ENCODE data around the gene TCP11.
A peak's percentile ranks its signal among the peaks of the same experiment; 100 is the strongest.

TCP11 gene

DNA sequence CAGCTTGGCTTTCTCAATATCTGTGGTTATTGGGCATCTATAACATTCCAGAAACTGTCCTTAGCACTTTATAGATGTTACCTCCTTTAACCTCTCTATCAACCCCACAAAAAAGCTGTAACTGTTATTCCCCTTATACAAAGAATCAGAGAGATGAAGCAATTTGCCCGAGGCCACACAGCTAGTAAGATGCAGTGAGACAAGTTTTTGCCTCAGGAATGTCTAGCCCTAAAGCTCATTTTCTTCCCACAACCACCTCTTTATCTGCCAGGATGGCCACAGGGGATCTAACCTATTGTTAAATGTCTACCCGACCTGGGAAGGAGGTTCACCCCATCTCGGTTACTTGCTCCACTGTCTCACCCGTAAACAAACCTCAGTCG, 31.9 kb upstream of the TCP11 start:
- no peak for DNase-seq (ENCODE audit: low spot score)

DNA sequence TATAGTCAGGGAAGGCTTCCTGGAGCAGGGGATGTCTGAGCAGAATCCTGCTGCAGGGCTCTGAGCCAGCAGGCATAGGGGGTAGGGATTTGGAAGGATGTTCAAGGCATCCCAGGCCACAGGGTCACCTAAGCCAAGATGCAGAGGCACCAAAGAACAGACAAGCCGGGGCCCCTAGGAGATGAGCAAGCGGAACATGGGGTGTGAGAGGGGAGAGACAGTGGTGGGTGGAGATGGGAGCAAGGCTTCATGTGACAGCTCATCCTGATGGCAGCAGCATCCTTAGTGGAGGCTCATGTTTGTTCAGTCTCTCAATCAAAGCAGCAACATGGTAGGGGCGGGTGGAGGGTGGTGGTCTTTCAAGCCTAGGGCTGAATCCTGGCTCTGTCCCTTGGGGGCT, 29.8 kb upstream of the TCP11 start:
- DNase-seq (ENCODE audit: low spot score): no peak

DNA sequence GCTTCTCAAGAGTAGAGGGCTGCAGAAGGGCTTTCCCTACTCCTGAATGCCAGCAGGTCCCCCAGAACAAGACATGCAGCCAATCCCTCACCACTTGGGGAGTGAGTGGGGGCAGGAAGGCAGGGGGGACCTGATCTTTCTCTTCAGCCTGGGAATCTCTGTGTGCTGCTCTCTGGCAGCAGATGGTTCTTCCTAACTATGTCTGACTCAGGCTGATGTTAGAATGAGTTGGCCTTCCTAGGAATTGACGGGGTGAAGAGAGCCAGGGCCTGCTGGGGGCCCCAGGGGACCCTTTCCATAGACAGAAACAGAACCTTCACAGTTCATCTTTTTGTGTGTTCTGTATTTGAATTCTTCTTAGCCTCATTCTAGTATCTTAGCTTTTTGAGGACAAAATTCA, 29.0 kb upstream of the TCP11 start:
- peak; percentile 72 for DNase-seq (ENCODE audit: low spot score)

DNA sequence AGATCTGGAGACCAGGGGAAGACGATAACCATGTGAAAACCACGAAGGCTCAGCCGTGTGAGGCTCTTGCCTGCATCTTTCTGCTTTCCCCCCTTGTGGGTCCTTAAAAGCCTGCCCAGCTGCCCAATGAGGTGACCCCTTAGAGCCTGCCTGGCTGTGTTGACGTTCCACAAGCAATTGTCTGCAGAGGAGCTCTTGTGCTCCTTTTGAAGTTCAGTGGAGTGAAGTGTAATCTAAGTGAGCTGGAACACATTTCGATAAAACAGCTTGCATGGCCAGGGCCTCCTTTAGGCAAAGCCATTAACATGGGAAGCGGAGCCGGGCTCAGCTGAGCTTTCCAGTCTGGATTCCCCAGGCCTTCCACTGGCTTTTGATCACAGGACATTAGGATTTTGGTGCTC, 27.3 kb upstream of the TCP11 start:
- no peak for DNase-seq (ENCODE audit: low spot score)

DNA sequence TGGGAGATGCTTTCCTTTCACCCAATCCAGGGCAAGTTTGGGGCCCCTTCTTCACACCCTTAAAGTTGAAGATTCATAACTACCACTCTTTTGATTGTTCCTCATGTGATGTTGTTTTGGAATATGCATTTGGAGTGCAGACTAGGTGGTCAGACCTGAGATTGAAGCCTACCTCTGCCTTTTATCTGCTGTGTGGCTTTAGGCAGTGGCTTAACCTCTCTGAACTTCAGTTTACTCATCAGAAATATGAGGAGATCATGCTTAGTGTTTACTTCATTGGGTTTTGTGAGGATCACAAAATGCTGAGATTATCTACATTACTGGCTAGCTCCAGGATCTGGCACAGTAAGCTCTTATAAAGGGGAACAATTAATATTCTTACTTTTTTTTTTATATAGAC, 26.4 kb upstream of the TCP11 start:
- no peak for DNase-seq (ENCODE audit: low spot score)

DNA sequence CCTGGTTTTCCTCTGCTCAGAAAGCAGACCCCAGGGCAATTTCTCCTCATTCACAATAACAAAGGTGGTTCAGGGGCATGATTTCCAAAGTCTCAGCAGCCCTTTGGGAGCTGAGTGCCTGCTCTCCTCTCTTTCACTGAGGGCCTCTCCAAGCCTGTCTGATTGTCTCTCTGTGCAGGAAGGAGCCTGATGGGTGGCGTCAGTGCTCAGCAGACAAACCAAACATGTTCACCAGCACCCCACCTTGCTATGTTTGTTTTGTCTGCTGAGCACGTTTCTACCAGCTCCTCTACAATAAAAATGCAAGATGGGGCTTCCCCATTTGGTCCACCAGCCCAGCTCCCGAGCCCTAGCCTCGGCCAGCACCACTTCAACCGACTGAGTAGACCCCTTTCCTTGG, 25.4 kb upstream of the TCP11 start:
- DNase-seq (ENCODE audit: low spot score): no peak

DNA sequence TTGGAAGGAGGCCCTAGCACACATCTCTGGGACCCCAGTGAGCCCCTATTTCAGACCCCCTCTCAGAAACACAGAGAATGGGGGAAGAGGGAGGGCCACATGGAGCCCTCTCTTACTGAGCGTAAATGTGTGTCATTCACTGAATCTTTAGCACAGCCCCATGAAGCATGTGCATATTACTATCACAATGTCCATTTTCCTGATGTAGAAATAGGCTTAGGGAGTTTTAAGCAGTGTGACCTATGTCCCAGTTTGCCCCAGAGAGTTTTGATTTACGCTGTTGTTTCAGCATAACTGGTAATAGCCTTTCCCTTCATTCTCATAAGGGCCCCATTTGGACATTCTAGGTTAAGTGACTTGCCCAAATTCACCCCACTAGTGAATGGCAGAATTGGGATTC, 25.0 kb upstream of the TCP11 start:
- DNase-seq (ENCODE audit: low spot score): no peak

DNA sequence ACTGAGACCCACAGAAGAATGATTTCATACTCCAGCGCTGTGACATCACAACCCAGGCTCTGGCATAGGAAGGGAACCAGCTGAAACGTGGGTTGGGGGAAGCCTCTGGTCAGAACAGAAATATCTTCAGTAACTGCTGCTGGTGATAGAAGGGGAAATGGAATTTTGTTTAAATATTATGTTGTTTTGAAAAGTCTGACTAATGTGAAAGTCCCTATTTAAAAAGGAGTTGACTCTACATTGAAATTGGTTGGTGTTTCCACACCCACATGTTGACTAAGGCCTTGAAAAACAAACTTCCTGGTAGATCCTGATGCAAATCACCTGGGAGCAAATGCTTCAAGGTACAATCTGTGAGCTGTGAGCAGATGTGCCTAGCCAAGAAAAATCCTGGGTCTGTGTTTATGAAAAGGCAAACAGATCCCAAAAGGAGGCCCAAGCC, 24.5 kb upstream of the TCP11 start:
- no peak for DNase-seq (ENCODE audit: low spot score)

DNA sequence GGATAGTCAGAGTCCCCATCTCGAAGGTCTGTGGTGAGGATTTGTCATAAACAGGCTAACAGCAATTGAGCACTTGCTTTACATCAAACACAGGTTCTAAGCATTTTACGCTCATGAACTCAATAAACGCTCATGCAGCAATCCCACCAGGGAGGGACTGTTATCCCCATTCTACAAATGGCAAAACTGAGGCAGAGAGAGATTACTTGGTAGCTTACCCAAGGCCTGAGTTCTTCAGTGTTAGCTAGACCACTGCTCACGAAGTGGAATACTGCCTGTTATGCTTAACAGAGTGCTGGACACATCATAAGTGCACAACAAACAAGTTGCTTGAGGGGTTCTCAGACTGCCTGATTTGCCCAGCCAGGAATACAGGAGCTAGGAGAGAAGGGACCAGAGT, 23.7 kb upstream of the TCP11 start:
- no peak for DNase-seq (ENCODE audit: low spot score)

DNA sequence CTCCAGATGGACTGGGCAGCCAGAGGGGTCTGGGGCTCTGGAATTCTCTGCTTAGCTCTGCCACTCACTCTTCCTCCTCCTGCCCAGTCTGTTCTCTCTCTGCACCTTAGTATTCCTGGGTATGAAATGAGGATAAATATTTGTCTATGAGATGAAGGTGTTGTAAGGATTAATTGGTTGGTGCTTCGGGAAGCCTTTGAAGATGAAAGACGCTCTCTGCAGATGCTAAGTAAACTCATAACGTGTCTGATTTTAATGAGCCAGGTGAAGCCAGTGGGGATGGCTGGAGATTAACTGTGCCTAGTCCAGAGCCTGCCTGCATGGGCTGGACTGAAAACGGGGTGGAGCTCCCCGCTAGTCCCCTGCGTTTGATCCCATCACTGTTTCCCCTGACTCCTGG, 23.1 kb upstream of the TCP11 start:
- no peak for DNase-seq (ENCODE audit: low spot score)

DNA sequence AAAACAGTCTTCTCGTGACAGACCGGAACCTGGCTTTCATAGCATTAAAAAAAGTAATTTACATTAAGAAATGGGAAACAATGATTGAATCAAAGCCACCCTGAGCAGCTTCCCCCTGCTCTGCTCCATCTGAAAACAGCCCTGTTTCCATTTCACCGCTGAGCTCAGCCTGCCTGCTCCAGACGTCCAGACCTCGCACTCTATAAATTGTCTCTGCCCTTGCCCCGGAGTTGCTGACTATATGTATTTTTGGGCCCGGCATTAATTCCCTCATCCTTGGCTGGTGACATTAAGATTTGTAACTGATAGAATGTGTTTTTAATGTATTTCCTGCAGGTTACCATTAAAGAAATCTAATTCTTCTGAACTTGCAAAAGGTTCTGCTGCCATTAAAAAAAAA, 22.7 kb upstream of the TCP11 start:
- DNase-seq (ENCODE audit: low spot score): no peak

DNA sequence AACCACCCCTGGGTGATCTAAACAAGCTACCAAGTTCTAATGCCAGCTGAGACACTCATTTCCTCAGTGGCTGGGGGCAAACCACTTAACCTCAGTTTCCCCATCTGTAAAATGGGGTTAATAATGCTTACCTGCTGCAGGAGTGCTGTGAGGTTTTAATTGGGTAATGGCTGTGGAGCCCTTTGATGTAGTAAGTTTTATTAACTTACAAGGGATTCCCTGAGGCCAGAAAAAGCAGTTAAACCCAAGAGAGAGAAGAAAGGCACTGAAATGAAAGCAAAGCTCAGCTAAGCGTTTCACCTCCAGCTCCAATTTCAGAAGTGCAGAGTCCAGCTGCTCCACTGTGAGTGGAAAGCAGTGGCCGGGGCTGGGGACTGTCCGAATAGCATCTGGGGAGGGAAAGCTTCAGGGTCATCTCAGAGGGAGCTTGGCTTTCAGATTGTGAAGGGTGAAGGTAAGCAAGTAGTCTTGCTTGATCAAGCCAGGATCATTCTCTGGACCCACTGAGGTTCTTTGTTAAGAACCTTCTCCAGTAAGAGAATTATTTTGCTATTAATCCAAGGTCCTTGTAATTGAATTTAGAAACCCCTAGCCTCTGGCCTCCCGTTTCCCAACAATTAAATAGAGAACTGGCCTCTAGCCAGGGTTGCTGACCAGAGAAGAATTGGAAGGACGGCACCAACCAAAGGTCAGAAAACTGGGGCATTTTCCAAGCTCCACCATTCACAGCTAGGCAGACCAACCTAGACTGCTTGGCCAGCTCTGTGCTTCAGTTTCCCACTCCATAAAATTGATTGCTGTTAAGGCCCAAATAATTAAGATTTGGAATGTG, 20.9 kb upstream of the TCP11 start:
- no peak for DNase-seq (ENCODE audit: low spot score)

DNA sequence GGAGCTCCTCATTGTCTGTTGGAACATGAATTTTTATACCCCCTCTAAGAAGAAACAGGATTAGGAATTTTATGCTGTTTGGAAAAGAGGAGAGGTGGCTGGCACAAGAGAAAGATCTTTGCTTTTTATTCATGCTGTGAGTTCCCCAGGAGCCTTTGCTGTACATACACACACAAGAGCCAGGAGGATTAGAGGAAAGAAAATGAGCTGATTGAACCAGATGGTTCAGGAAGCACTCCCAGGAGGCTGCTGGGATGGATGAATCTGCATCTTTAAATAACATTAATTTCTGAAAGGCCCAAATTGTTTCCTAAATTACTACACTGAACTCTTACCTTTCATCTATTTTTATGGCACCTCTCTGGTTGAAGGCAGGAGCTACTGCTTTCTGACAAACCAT, 20.1 kb upstream of the TCP11 start:
- DNase-seq (ENCODE audit: low spot score): no peak

DNA sequence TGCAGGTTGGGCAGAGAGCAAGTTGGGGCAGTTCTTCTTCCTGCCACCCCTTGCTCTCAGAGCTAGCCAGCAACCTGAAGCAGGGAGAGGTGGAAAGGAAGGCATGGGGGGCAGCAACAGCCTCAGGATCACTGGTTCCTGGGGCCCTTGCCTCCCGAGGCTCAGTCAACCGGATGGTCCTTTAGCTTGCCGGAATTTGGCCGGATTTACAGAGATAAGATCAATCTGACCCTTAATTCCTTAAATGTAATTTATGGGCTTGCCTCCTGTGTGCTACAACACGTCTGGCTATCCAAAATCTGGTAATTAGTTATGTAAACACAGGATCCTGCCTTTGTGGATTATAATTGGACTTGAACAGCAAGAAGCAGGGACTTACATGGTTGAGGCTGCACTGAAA, 19.5 kb upstream of the TCP11 start:
- DNase-seq (ENCODE audit: low spot score): no peak

DNA sequence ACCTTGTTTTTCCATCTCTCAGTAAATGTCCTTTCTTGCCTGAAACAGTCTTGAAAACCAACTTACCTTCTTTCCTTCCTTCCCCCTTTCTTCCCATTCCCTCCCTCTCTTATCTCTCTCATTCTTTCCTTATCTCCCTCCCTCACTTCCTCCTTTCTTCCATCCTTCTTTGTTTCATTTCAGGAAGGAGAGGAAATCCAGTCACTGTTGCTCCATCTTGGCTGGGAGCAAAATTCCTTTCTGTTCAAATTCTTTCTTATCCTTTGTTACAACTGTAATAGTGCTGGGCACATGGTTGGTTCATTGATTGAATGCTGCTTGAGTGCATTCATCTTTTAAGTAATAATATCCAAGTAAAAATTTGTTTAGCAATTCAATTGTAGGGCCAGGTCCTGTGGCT, 17.4 kb upstream of the TCP11 start:
- DNase-seq (ENCODE audit: low spot score): no peak

DNA sequence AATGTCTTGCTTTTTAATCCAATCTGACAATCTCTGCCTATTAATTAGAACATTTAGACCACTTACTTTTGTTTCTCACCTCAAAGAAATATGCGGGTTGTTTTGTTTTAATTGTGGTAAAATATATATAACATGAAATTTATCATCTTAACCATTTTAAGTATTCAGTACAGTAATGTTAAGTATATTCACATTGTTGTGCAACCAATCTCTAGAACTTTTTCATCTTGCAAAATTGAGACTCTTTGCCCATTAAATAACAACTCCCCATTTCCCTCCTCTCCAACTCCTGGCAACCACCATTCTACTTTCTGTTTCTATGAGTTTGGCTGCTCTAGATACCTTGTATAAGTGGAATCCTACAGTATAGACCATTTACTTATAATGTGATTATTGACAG, 13.8 kb upstream of the TCP11 start:
- no peak for DNase-seq (ENCODE audit: low spot score)

DNA sequence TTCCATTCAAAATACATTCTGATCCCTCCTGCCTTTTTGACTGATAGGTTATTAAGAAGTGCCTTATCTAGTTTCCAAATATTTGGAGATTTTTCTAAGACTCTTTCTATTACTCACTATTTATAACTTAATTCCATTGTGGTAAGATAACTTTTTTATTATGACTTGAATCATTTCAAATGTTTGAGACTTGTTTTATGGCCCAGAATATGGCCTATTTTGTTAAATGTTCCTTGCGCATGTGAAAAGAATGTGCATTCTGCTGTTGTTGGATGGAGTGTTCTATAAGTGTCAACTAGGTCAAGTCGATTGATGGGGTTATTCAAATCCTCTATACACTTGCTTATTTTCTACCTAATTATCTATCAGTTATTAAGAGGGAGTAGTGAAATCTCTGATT, 13.1 kb upstream of the TCP11 start:
- DNase-seq (ENCODE audit: low spot score): no peak

DNA sequence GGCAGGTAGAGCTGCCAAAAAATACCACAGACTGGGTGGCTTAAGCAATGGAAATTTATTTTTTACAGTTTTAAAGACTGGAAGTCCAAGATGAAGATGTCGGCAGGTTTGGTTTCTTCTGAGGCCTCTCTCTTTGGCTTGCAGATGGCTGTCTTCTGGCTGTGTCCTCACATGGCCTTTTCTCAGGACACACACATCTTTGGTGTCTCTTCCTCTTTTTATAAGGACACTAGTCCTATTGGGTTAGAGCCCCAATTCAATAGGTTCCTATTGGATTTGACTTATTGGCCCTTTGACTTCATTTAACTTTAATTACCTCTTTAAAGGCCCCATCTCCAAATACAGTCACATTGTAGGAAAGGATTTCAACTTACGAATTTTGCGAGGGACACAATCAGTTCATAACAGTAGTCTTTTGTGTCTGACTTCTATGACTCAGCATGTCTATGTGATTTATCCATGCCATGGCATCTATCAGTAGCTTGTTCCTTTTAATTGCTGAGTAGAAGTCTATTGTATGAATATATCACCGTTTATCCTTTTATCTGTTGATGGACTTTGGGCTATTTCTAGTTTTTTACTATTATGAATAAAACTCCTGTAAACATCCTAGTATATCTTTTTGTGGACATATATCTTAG, 11.0 kb upstream of the TCP11 start:
- no peak for DNase-seq (ENCODE audit: low spot score)

DNA sequence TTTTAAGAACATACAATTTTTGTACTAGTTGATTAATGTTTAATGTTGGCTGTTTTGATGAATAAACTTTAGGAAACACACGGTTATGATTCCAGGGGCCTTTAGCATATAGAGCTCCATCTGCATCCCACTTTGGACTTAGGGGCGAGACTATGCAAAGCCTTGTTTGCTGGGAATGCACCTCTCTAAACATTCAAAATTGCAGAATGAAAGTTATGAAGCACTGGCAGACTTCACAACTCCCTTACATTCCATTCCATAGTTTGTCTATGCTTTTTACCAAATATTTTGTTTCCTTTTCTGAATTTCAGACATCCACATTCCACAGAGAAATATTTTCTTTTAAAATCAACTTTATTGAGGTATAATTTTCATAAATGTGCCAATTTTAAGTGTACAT, 10.3 kb upstream of the TCP11 start:
- DNase-seq (ENCODE audit: low spot score): no peak

DNA sequence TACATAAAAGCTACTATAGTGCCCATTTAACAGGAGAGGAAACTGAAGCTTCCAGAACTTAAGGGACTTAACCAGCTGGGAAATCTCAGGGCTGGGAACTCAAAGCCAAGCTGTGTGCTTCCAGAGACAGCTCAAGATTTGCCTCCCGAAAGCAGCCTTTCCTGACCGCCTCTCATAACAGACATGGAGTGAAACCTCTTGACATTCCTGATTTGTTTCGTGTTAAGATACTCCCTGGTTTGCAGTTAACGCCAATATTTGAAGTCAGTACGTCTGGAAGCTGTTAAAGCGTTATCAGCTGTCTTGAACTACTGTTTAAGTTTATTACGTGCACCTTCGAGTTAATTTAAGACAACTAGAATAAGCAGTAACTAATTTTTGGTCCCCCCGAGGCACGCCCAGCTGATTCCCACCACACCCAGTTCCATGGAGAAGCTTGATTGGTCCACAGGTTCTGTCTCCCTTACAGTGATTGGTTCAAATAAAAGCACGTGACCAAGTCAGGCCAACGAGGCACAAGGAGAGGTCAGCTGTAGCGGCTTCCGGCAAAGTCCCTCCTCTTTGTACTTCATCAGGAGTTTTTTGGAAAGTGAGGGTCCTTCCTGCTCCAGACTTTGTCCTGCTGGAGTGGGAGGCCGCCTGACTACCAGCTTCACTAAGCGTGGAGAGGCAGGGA, 8.9 kb upstream of the TCP11 start:
- DNase-seq (ENCODE audit: low spot score): no peak

DNA sequence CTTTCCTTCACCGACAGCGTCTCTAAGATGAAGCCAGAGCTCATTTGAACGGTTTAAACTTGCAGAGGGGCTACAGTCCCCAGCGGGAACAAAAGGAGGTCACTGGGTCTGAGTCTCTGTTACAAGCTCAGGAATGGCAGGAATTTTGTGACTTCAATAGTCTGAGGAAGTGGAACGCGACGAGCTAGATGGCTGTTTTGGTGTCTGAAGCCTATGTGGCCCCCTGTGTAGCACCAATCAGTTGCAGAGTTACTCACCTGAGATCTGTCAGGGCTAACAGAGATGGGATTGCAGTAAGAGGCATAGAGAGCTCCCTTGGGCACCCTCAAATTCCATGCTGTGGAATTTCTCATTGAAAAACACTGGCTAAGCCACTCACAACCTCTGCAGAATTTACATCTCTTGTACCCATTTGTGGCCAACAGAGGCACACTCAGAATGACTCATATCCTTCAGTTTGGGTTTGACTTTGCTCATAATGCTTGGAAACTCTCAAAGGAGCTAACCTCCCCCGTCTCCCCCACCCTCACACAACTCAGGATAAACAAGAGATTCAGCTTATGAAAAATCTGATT, 7.1 kb upstream of the TCP11 start:
- no peak for DNase-seq (ENCODE audit: low spot score)

DNA sequence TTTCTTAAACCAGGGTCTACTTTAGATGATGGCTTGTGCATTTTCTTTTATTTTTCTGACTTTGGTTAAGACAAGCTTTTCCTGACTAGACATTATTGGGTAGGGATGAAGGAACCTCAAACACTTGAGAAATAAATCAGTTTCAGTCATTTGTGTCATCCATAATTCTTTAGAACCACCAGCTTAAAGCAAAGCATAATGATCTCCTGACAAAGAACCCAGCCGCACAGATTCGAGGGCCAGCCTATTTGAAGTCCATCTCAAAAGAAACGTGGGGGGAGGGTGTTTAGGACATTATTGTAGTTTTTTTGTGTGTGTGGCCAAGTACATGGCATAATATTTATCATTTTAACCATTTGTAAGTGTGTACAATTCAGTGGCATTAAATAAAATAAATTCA, 6.3 kb upstream of the TCP11 start:
- DNase-seq (ENCODE audit: low spot score): no peak

DNA sequence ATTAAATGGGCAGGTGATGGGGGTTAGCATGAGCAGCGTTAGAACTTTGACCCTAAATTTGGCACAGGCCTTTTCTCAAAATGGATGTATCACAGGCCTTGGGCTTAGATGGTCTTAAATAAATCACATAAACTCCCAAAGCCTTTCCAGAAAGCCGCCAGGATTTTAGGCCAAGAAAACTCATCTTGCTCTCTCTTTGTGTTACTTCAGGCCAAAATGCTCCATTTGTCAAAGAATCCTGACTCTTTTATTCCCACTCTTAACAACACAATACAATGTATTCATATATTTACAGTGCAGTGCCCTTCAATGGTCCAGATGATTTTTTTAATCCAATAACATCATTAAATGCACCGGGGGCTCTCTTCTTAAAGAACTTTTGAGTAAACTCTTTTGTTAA, 5.9 kb upstream of the TCP11 start:
- DNase-seq (ENCODE audit: low spot score): no peak
